GM18867 (cell line): Measurements from ENCODE around the gene BRAF.
A peak's percentile ranks its signal among the peaks of the same experiment; 100 is the strongest.
"Not testable (repeated sequence)": the region's sequence is repeated elsewhere in the genome, so short reads cannot be mapped to it uniquely, and the experiment has no call there.

Source experiments
- ATAC-seq: cut with Tn5 transposase; IDR thresholded peaks from one replicate; pipeline ENCODE4 v1.9.1; 2021; ENCODE audit warnings: mild to moderate bottlenecking, moderate library complexity; ENCODE audit not compliant: unreplicated experiment

The BRAF gene

GRCh38 chr7:140924821-140925421 is at the start of gene BRAF:
Gene BRAF, minus strand, starts transcription at chr7:140924929. Its CDS starts 226 bp downstream, at chr7:140924703.
- ATAC-seq = peak; percentile 56

GRCh38 chr7:140972876-140973829 is 48.4 kb upstream of the BRAF start:
- no peak for ATAC-seq

- no peak for ATAC-seq
Observed at GRCh38 chr7:140972344-140972743, 47.6 kb upstream of the BRAF start.

GRCh38 chr7:140967438-140967837 is 42.7 kb upstream of the BRAF start:
- ATAC-seq = no peak

- ATAC-seq = no peak
Observed at GRCh38 chr7:140966561-140967233, 42.0 kb upstream of the BRAF start.

- ATAC-seq = no peak
Observed at GRCh38 chr7:140961117-140961516, 36.4 kb upstream of the BRAF start.

- ATAC-seq = not testable (repeated sequence)
Observed at GRCh38 chr7:140956997-140957396, 32.3 kb upstream of the BRAF start.

- ATAC-seq = no peak
Observed at GRCh38 chr7:140945940-140946339, 21.2 kb upstream of the BRAF start.

- ATAC-seq = not testable (repeated sequence)
Observed at GRCh38 chr7:140942242-140942641, 17.5 kb upstream of the BRAF start.

- ATAC-seq = no peak
Observed at GRCh38 chr7:140940898-140941297, 16.2 kb upstream of the BRAF start.

GRCh38 chr7:140937702-140938264 is 13.1 kb upstream of the BRAF start:
- ATAC-seq = no peak

GRCh38 chr7:140928491-140929309 is 4.0 kb upstream of the BRAF start:
- ATAC-seq = no peak

- not testable (repeated sequence) for ATAC-seq
Observed at GRCh38 chr7:140927945-140928344, 3.2 kb upstream of the BRAF start.

- ATAC-seq = no peak
Observed at GRCh38 chr7:140927351-140927750, 2.6 kb upstream of the BRAF start.

- no peak for ATAC-seq
Observed at GRCh38 chr7:140926021-140926817, 1.5 kb upstream of the BRAF start.

- ATAC-seq = peak; percentile 82
Observed at GRCh38 chr7:140924019-140924820, 509 bp downstream of the BRAF start.

- ATAC-seq = peak; percentile 4
Observed at GRCh38 chr7:140923358-140924006, 1.2 kb downstream of the BRAF start.

GRCh38 chr7:140922741-140923345 is 1.9 kb downstream of the BRAF start:
- no peak for ATAC-seq
